ENCODE results near the gene DDN.

DNA sequence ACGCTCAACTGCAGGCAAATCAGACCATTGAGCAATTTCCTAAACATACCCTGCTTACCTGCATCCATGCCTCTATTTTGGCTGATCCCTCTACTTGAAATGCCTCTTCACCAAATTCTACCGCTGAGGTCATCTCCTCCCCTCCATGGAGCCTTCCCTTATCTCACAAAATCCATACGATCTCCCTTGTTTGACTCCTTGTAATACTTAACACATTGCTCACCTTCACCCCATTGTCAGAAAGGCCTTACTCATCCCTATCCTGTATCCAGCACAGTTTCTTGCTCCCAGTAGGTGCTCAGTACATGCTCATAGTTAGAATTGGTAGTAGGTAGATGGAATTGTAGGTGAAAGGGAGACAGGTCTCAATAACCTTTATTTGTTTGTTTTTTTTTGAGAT, 5.4 kb downstream of the DDN start:
- TF ChIP-seq, protein P1, sequence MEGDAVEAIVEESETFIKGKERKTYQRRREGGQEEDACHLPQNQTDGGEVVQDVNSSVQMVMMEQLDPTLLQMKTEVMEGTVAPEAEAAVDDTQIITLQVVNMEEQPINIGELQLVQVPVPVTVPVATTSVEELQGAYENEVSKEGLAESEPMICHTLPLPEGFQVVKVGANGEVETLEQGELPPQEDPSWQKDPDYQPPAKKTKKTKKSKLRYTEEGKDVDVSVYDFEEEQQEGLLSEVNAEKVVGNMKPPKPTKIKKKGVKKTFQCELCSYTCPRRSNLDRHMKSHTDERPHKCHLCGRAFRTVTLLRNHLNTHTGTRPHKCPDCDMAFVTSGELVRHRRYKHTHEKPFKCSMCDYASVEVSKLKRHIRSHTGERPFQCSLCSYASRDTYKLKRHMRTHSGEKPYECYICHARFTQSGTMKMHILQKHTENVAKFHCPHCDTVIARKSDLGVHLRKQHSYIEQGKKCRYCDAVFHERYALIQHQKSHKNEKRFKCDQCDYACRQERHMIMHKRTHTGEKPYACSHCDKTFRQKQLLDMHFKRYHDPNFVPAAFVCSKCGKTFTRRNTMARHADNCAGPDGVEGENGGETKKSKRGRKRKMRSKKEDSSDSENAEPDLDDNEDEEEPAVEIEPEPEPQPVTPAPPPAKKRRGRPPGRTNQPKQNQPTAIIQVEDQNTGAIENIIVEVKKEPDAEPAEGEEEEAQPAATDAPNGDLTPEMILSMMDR (IDR thresholded peaks at IDR 0.05; ENCODE audit: low read length) = no peak
- no peak for TF ChIP-seq EZH2 (IDR thresholded peaks at IDR 0.05; ENCODE audit: borderline replicate concordance, low read length)

Data from OCI-LY1 (cell line).